Thoracic aorta endothelial cell (primary cell): Measurements from ENCODE around the gene ABCD4. TPM values are rescaled to one million over a fixed set of nuclear protein-coding genes. Genes with fewer than 3 reads are reported as not detected.

Experiments used
- total RNA-seq: library from RNA; depleted of rRNA; stranded (reverse); fragments of >200 nt; gene quantifications from 2 replicates; pipeline ENCODE4 v1.2.3, GENCODE V29; 2012

Gene ABCD4
- 41.8 and 49.2 TPM in 2 replicates for total RNA-seq

GRCh38 chr14:74302634-74303569 is at the start of gene ABCD4:
TSS of gene ABCD4 (minus strand) at chr14:74302934. CDS start at chr14:74302912, 22 bp downstream.

DNA sequence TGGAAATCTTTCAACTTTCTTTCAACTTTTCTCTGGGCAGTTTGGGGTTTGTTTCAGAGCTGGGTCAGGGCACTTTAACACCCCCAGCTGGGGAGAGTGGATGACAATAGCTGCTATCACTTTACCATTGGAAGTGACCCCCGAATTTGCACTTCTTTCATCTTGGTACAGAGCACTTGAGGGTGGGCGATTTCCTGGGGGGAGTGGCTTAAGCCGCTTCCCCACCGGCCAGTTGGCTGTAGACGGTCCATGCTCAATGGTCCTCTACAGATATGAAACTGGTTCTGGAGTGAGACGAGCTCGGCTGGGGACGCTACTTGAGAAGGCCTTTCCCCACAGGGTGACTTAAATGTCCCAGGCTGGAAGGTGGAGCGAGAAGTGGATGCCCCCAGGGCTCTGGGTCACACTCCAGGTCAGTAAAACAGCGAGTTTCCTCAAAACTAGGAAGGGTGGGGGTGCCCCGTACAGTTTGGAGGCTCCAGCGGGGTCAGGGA is 45.6 kb upstream of the ABCD4 start, which contains the start of gene VRTN:
TSS of gene VRTN (plus strand) at position 231 of the 494 bp plus-strand sequence. CDS start 8,313 bp downstream, outside the sequence.

GRCh38 chr14:74238974-74239847 is 63.5 kb downstream of the ABCD4 start, which contains the start of gene VSX2:
TSS of gene VSX2 (plus strand) at chr14:74239449. CDS start at chr14:74239562, 113 bp downstream.

Other genes with a start within 250 kb of the ABCD4 start
- gene ALDH6A1, start 218.5 kb downstream of the ABCD4 start, total RNA-seq = 23.1 and 25.0 TPM in 2 replicates
- gene LIN52, start 218.0 kb downstream of the ABCD4 start, total RNA-seq = 10.8 and 11.1 TPM in 2 replicates
- gene VSX2, start 63.5 kb downstream of the ABCD4 start, total RNA-seq = not detected in 2 replicates
- not detected in 2 replicates for gene VRTN, start 45.5 kb upstream of the ABCD4 start, total RNA-seq
- not detected in 2 replicates for gene SYNDIG1L, start 123.3 kb upstream of the ABCD4 start, total RNA-seq
- gene NPC2, start 190.4 kb upstream of the ABCD4 start, total RNA-seq = 123 and 139 TPM in 2 replicates
- gene ISCA2, start 190.8 kb upstream of the ABCD4 start, total RNA-seq = 17.7 and 18.7 TPM in 2 replicates